ENCODE measurements around the gene IDI2.

GRCh38 chr10:978826-979421, 46.7 kb downstream of the IDI2 start:
- TF ChIP-seq POLR2A (IDR thresholded peaks at IDR 0.05): no peak
- TF ChIP-seq CTCF (IDR thresholded peaks at IDR 0.05): no peak

All from right lobe of liver (tissue), 4 donors.